COLO668 (cell line): ENCODE measurements around the gene DENND6B.

Source experiments
- DNase-seq: peaks from one replicate; lab custom pipeline; 2025; ENCODE audit not compliant: unreplicated experiment; lab: John Stamatoyannopoulos, UW

DENND6B gene

DNA sequence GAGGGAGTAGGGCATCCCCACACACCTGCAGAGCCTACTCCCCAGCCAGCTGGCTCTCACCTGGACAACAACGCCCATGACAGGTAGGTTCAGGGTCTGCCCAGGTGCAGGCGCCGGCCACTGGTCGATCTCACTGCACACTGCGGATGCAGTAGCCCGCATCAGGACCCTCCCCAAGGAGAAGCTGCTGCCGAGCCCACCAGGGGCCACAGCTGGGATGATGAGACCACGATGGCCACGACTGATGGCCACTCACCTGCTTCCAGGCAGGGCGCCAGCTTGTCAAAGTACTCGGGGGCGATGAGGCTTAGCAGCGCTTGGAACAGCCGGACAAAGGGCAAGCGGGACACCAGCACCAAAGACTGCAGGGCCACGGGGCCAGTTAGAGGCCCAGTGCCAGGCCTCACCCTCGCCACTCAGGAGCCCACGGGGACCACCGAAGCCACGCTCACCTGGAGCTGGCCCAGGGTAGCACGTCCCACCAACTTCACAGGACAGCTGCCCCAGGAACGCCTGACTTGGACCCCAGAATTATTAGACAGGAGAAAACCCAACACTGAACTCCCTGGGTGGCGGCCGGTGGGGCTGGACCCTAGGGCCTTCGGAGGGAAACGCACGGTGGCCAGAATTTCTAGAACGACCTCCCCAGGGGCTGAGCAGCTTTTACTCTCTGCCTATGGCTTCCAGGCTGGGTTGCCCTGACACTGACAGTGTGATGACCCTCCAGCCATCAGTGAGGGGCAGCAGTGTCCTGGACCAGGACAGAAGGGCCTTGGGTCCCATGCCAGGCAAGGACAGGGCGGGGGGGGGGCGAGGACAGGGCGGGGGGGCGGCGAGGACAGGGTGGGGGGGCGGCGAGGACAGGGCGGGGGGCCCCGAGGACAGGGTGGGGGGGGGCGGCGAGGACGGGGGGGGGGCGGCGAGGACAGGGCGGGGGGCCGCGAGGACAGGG lies 10.4 kb downstream of the DENND6B start:
- peak; percentile 86 for DNase-seq

DNA sequence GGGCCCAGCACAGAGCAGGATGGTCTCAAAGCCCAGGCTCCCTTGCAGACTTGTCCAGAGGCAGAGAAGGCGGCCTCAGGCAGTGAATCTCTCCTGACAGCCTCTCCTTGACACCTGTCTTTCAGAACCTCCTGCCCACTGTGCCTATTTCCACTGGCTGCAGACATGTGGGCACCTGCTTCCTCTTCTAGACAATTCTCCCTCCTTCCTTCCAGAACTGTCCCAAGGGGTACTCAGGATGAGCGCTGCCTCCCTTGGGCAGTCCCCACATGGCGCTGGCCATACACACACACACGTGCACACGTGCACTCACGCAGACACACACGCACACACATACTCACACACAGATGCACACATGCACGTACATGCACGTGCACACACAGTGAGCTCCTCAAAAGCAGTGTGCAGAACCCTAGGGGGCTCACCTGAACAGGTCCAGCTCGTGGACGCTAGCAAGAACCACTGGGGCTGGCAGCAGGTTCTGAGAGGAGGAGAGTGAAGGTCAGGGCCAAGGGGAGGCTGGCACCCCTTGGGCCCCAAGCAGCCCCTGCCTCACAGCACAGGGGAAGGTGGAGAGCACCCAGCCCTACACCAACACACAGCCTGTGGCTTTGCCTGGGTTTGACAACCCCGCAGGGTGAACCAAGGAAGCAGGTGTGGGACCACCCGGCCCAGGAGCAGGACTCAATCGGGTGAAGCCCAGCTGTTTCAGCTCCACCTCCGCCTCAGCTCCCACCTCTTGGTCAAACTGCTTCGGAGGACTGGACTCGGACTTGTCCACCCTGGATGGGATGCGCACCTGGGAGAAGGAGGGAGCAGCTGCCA lies 11.3 kb downstream of the DENND6B start:
- DNase-seq, result peak; percentile 36

DNA sequence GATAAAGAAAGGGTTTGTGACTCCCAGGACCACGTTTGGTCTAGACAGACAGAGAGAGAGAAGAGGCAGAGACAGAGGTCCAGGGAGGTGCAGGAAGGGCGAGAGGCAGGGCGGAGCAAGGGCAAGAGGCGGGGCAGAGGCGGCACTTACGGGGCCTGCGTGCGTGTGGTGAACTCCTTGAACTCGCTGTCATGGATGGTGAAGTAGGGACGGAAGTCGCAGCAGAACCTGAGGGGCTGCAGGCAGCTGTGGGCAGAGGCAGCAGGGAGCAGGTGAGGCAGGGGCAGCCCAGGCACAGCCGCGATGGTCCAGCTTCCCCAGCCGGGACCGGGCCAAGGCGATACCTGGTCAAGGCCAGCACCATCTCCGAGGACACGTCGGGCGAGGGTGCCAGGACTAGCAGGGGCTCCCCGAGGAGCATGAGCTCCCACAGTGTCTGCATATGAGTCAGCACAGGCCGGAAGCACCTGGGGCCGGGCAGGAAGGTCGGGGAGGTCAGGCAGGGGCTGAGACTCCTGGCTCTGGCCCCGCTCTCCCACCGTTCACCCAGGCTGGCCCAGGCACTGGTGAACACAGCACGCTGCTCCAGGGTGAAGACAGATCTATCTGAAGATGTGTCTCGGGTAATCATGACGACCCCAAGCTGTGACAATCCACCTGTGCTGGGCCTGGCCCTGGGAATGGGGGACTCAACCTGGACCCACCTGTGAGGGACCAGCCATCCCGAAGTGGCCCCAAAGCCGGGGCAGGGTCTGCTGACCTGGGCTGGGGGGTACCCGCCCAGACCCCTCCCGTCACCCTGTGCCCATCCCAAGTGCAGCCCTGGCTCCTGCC lies 12.1 kb downstream of the DENND6B start:
- DNase-seq, result no peak

DNA sequence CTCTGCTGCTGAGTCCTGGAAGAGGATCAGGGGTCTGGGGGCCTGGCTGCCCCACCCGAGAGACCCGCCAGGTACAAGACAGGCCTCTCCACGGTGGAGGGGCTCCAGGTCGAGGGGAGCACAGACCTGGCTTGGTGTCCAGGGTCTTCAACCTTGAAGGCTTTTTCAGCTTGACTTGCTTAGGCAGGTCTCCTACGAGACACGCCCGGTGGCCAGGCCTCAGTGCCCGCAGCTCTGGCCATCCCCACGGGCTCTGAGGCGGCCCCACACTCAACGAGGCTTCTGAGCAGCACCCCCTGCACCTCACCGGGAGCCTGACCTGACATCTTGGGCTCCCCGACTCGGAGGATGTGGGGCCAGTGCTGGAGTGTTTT lies 12.7 kb downstream of the DENND6B start:
- DNase-seq, result no peak

DNA sequence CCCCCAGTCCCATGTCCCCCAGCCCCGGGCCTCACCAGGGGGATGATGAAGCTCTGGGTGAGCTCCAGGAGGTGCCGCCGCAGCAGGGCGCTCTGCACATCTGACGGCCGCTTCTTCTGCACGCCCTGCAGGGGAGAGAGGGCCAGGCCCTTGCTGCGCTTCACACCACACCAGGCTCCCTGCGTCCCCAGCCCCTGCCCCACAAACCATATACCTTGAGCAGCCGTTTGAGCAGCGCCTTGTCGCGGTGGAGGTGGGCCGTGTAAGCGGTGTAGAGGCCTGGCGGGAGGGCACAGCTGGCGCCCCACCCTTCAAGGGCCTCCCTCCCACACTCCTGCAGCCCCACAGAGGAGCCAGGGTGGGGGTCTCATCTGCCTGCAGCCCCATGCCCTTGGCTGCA lies 13.2 kb downstream of the DENND6B start:
- DNase-seq, result no peak

DNA sequence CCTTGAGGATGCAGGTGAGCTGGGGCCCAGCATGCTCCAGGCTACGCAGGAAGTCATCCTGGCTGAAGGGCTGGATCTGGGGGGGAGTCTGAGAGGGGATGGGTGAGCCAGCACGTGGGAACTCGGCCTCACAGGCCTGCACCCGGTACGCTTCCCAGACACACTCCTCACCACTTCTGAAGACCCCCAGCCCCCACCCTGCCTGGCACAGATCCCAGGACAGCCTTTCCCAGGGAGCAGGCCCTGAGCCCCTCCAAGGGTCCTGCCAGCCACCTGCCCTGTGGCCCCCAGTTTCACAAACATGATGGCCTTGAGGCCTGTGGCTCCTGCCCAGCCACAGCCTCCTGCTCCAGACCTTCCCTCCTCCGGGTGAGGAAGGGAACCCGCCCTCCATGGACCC lies 13.8 kb downstream of the DENND6B start:
- DNase-seq, result no peak

DNA sequence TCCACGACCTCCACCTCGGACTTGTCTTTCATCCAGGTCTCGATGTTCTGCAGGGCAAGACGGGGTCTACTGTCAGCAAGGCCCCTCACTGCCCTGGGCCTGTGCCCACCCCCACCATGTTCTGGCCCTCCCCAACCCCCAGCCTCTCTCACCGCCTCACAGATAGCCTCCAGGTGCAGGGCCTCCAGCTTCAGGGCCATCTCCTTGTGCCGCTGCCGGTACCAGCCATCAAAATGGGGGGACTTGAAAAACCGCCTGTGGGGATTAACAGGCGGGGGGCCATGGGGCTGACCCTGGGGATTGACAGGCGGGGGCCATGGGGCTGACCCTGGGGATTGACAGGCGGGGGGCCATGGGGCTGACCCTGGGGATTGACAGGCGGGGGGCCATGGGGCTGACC lies 14.4 kb downstream of the DENND6B start:
- DNase-seq, result no peak

DNA sequence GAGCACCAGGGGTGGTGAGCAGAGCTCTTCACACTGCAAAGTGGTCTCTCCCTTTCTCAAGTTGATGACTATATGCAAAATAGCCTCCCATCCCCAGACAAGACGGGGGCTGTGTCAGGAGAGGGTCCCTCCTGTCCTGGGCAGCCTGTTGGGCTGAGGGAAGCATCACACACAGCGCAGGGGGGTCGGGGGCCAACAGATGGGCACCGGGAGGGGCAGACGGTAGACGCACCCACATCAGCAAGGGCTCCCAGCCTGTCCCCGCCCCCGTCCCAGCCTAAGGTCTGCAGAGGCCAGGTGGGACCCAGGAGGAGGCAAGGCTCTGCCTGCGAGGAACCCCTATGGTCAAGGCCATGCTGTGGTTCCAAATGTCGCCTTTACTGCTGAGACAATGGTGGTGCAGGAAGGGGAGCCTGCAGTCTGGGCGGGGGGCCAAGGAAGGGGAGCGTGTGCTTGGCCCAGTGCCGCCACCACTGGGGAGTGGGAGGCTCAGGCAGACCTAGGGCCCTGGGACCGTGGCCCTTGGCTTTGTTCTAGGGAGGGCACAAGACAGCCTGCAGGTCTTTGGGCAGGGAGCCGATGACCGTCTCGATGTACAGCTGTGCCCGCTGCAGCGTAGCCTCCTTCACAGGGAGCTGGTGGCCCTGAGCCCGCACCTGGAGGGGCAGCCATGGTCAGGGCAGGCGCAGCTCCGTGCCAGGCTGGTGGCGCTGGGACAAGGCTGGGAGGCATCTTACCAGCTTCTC lies 15.0 kb downstream of the DENND6B start:
- DNase-seq, result no peak

DNA sequence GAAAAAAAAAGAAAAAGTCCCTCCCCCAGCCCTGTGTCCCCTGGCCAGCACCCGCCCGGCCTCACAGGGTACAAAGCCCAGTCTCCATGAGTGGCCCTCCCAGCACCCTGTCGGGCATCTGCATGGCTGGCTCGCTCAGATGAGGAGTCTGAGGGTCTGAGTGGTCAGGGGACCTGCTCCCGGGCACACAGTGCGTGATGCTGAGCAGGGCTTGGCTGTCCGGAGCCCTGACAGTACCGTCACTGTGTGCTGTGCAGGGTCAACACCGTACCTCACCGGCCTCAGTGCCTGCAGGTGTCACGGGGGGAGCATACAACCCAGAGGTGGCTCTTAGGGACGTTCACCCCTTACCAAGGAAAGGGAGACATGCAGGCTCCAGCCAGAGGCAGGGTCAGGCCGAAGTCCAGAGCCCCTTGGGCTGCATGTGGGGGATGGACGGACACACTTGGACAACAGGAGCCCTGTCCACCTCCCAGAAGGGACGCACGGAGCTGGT lies 15.8 kb downstream of the DENND6B start:
- no peak for DNase-seq

DNA sequence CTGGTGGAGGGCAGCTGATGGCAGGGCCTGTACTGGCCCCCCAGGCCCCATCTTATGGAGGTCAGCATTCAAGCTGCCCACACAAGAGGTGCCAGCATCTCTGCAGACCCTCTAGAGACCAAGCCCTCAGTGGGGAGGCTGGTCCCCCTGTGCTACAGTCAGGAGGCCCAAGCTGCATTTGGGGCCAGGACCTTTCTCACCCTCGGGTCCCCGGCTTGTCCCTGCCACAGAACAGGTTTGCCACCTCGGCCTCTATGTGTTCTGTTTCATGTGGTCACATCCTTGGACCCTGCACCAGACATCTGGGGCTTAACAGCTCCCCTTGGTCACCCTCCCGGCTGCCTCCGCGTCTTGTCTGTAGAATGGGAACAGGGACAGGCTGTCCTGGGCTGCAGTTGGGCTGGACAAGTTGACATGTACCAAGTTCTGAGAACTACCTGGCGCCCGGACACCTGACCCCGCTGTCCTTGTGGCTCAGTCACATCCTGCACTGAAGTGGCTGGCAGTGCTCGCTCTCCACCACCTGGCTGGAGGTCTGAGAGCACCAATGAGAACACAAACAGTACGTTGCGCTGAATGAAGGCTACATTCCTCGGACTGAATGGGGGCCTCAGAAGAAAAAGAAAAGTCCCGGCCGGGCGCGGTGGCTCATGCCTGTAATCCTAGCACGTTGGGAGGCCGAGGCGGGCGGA lies 16.6 kb downstream of the DENND6B start:
- DNase-seq, result peak; percentile 22

DNA sequence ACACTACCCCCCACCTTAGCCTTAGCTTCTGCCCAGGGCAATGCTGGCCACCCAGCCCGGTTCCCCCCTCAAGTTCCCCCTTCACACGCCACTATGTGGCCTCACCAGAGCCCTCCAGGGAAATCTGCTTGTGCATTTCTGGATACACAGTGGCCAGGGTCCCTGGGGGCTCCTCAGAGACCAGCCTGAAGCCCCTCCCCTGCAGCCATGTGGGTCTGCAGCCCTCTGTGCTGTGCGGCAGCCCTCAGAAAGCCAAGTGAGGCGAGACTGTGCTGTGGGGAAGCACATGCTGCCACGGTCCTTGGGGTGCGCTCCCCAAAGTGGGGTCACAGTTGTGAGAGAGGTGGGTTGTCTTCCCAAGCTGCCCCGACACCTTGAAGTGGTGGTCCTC lies 17.2 kb downstream of the DENND6B start:
- no peak for DNase-seq

DNA sequence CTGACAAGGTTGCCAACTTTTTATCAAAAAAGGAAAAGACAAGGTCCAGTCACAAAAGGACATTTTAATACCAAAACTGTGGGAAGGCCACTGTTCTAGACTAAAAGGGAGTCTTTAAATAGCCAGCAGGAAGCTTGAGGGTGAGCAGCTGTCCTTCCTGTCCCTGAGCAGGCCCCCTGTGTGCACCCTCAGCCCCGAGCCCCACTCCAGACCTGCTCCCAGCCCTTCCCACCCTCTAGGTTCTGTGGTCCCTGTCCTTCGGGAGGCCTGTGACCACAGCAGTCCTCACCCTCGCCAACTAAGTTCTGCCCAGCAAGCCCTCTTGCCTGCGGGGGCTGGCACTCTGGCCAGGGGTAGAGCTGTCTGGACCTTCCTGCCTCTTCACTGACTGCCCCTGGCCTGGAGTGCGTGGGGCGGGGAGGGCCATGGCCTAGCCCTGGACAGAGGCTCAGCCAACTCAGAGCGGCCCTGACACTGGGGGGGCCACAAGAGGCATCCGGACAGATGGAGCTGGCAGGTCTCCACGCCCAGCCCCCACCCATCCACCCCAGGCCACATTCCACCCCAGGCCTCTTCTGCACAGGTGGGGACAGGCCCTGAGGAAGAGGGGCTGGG lies 17.7 kb downstream of the DENND6B start:
- no peak for DNase-seq

DNA sequence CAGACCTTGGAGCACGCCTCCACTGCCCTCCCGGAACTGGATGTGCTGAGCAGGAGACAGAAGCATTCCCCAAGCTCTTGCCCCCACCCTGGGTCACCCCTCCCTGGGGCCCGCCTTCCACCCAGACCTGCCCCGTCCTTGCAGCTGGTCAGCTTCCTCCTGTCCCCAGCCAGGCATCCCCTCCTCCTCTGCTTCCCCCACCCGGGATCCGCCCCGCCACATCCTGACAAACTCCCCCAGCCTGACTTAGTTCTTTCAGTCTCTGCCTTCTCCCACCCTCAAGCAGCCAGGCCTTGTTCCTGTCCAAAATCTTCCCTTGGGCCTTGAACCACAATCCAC lies 18.2 kb downstream of the DENND6B start:
- DNase-seq, result no peak

DNA sequence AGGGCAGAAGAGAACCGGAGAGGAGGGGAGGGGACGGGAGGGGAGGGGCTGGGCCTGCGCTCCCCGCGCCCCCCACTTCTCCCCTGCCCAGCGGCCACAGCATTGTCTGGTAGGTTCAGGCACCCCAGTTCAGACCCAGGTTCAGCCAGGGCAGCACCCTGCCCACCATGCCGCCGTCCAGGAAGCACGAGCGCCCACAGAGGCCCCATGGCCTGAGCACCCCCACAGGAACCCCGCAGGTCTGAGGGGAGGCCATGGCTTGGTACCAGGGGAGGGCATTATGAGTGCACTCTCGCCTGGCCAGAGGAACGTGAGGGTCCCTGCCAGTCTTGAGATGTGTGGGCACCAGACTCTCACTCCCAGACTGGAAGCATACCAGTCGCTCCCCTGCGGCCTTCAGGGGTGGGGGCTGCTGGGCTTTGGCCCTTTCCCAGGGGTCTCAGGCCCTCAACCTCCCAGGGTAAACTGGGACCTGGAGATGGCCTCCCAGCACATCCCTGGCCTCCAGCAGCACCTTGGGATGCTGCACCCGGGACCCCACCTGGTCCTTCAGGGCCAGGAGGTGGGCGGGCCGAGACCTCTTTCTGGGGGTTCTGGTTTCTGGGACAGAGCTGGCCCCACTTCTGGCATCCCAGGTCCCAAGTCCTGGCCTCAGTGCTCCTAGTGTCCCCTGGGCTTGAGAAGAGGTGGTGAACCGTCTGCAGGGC lies 18.8 kb downstream of the DENND6B start:
- no peak for DNase-seq

DNA sequence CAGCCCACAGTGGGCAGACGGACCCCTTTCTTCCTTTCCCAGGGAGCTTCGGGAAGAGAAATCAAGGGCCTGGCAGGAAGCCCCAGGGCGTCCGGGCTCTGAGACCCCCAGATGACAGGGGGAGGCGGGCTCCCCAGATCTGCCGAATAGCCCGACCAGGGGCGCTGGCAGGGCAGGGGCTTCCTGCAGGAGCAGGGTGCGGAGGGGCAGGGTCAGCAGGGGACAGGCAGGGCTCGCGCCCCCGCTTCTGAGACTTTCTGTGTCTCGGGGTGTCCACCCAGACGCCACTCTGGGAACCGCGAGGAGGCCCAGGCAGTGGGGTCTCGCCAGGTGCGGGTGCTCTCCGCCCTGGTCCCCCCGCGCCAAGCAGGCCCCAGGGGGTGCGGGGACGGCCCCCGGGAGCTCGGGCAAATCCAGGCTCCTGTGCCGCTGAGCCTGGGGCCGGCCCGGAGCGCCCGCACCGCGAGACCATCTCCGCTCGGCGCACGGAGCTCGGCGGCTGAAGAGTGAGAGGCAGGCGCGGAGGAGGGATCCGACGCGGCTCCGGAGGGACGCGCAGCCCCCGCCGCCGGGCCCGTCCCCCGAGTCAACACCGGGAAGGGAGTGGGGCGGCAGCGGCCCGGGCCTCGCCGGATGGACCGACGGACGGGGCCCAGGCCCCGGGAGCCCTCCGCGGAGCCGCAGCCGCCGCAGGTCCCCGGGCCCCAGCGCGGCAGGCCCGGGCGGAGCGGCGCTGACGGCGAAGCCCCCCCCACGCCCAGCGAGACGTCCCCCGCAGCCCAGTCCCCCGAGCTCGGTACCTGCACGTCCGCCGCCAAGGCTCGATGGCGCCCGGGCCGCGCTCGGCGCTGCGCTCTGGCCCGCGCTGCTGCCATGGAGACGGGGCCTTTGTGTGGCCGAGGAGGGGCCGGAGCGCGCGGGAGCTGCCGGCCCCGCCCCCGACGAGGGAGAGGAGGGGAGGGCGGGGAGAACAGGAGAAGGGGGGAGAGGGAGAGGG lies 19.8 kb downstream of the DENND6B start, which contains the start of gene PLXNB2:
Gene PLXNB2 (minus strand): TSS at position 894 of the 997 bp plus-strand sequence. CDS start 17,062 bp downstream, outside the sequence.
- DNase-seq, result peak; percentile 95

DNA sequence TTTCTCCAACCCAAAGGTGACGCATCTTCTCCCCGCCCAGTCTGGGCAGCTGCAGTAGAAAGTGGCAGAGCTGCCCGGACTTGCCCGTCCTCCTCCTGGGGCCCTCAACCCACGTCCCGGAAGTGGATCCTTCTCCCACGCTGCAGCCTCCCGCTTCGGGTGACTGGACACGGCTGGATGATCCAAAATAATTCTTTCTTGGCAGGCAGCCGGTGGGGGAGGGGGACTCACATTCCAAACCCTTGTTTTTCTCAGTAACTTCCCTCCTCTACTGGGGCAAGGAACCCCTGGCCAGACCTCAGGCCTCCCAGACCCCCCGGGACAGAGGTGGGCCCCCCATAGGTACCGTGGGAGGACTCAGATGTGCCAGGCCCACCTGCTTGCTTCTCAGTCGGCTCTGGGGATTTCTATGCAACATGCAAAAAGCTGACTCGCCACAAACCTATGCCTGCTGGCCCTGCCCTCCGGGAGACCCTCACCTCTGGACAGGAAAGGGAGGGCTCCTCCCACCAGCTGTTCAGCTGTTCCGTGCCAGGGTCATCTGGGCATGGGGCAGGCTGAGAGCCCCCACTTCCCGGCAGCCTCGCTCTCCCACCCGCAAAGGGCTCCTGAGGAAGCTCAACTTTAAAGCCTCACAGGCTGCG lies 20.8 kb downstream of the DENND6B start:
- peak; percentile 94 for DNase-seq

DNA sequence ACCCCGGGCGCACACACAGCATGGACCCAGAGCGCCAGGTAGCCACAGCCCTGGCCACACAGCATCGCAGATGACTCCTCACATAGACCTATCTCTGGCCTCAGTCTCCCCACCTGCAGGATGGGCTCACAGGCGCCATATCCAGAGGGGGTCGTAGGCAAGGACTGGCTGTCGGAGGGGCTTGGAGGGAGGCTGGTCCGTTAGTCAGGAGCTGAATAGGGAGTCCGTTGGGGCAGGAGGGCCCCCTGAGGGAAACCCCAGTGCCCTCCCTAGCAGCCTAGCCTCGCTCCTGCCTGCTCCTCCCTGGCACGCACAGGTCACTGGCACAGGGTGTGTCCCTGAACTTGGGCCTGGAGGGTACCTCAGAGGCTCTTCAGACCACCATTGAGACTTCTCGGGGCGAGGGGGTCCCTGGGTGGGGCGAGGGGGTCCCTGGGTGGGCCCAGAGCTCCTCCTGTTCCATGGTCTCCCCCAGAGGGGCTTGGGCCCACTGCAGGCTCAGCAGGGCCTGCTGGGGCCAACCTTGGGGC lies 21.4 kb downstream of the DENND6B start:
- peak; percentile 61 for DNase-seq
